ENCODE data around the gene ZNF787. TPM values are rescaled to one million over a fixed set of nuclear protein-coding genes. Genes with fewer than 3 reads are reported as not detected.

Gene ZNF787
- total and polyA plus RNA-seq, 2 donors (not counting 3 experiments of a cell fraction or from before 2014, with no cell fraction given), result 11.6 to 32.7 TPM

DNA sequence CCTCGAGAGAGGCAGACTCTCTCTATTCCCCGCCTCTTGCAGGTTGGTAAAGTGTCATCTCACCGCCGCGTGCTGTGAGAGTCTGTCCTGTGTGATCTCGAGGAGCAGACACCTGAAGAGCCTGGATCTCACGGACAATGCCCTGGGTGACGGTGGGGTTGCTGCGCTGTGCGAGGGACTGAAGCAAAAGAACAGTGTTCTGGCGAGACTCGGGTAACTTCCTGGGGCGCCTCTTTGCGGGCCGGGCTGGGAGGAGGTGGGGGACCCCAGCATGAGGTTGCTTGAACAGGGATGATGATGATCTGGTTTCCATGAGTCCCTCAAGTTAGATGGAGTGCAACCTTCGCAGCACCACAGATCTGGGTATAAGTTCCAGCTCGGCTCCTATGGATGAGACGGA lies 67.5 kb downstream of the ZNF787 start:
- Histone ChIP-seq H3K27ac (ENCODE audit: insufficient read depth, low read depth, low read length) (no peak overlapping the region), H3K79me2 (ENCODE audit: control insufficient read depth, insufficient read depth, low read length) (no peaks in the 10 kb centered on the region), H3K36me3 (ENCODE audit: control insufficient read depth in 2 of 2, extremely low read depth in 1 of 2, insufficient read depth in 2 of 2, low read length in 2 of 2) (no peaks in the 10 kb centered on the region), H3K4me3 (replicated peaks in 1 of 3; ENCODE audit: insufficient read depth in 1 of 3, low read depth in 1 of 3, low read length in 3 of 3) (no peak overlapping the region), H3K4me1 (ENCODE audit: control insufficient read depth, extremely low read depth, insufficient read depth, low read length) (no peaks in the 10 kb centered on the region), H3K9ac (replicated peaks; ENCODE audit: extremely low read depth, insufficient read depth, low read length) (no peak overlapping the region), H2AFZ (ENCODE audit: low read depth, low read length) (no peak overlapping the region), H3K4me2 (ENCODE audit: insufficient read depth, low read length) (no peak overlapping the region), H4K20me1 (replicated peaks; ENCODE audit: control insufficient read depth, extremely low read depth, insufficient read depth, low read length) (no peaks in the 10 kb centered on the region), H3K9me3 (replicated peaks; ENCODE audit: control insufficient read depth, insufficient read depth, low read length) (no peaks in the 10 kb centered on the region), H3K9me1 (replicated peaks; ENCODE audit: control insufficient read depth, extremely low read depth, insufficient read depth, low read length) (no peaks in the 10 kb centered on the region), H3K27me3 (ENCODE audit: control insufficient read depth in 2 of 2, insufficient read depth in 2 of 2, low read length in 2 of 2) (no peaks in the 10 kb centered on the region)
- POLR2A ChIA-PET, result no interaction called here
- intact Hi-C loops (cut with micrococcal nuclease), result no loop called here
- FAIRE-seq (no peak), DNase-seq (ENCODE audit: low read depth, low spot score) (no peak)
- BruUV-seq (replicated peaks), result no TSS peak
- no peak for TF ChIP-seq POLR2A (IDR thresholded peaks at IDR 0.05; ENCODE audit: low read depth, low read length)
- TF ChIP-seq FOS (IDR thresholded peaks at IDR 0.05; ENCODE audit: borderline replicate concordance, insufficient read depth, low read length), result no peak
- TF ChIP-seq CTCF (IDR thresholded peaks at IDR 0.05; ENCODE audit: extremely low read depth in 1 of 2, insufficient read depth in 1 of 2, low read depth in 1 of 2, low read length in 2 of 2), result no peak
- TF ChIP-seq GATA2 (IDR thresholded peaks at IDR 0.05; ENCODE audit: insufficient read depth, insufficient read length, low read depth, low read length), result no peak
- no peak for TF ChIP-seq MYC (IDR thresholded peaks at IDR 0.05; ENCODE audit: low read depth, low read length)
- TF ChIP-seq EZH2 (IDR thresholded peaks at IDR 0.05; ENCODE audit: borderline replicate concordance, low read depth, low read length, severe bottlenecking), result no peak
- TF ChIP-seq JUN (IDR thresholded peaks at IDR 0.05; ENCODE audit: borderline replicate concordance, insufficient read depth, insufficient read length, low read depth), result no peak
- CTCF ChIA-PET, result interaction anchor here (0.8 kb wide), 1 partner anchor 12 kb away, joined by 4 read pairs; no protein-coding TSS in a partner anchor
- dilution Hi-C loops (cut with MboI; ENCODE audit: extremely low pct_ligation_motif_present, low sequenced_read_pairs), result no loop called here

Small RNA genes within 50 kb of the gene (small RNA-seq; reads per million reads assigned to genes)
- gene AC024580.2 (ENCODE audit: insufficient read depth, insufficient read length, low read depth, low replicate concordance) (not detected), gene RF00019 (ENCODE audit: insufficient read depth, insufficient read length, low read depth, low replicate concordance) (not detected)

Other genes starting within 250 kb of the ZNF787 start
- gene NLRP13, start 189.0 kb downstream of the ZNF787 start, total RNA-seq, result not detected in 2 replicates
- gene NLRP13, start 189.0 kb downstream of the ZNF787 start, polyA plus RNA-seq, result not detected in 2 replicates
- gene NLRP8, start 173.5 kb downstream of the ZNF787 start, total RNA-seq, result not detected in 2 replicates
- gene NLRP8, start 173.5 kb downstream of the ZNF787 start, polyA plus RNA-seq, result not detected in 2 replicates
- gene NLRP5, start 134.5 kb downstream of the ZNF787 start, total RNA-seq, result not detected in 2 replicates
- not detected in 2 replicates for gene NLRP5, start 134.5 kb downstream of the ZNF787 start, polyA plus RNA-seq
- gene ZNF444, start 20.0 kb upstream of the ZNF787 start, total RNA-seq, result 37.1 and 37.2 TPM in 2 replicates
- 41.7 and 45.6 TPM in 2 replicates for gene ZNF444, start 20.0 kb upstream of the ZNF787 start, polyA plus RNA-seq
- gene GALP, start 54.7 kb upstream of the ZNF787 start, total RNA-seq, result not detected in 2 replicates
- not detected in 2 replicates for gene GALP, start 54.7 kb upstream of the ZNF787 start, polyA plus RNA-seq
- not detected in 2 replicates for gene ZSCAN5B, start 76.5 kb upstream of the ZNF787 start, total RNA-seq
- gene ZSCAN5B, start 76.5 kb upstream of the ZNF787 start, polyA plus RNA-seq, result 0.07 TPM in 1 of 2 replicates, not detected in the other
- gene ZSCAN5C, start 81.0 kb upstream of the ZNF787 start, total RNA-seq, result not detected in 2 replicates
- gene ZSCAN5C, start 81.0 kb upstream of the ZNF787 start, polyA plus RNA-seq, result not detected in 2 replicates
- 0.65 TPM in 1 of 2 replicates, not detected in the other for gene EDDM13, start 151.5 kb upstream of the ZNF787 start, total RNA-seq
- gene EDDM13, start 151.5 kb upstream of the ZNF787 start, polyA plus RNA-seq, result 0.51 and 1.2 TPM in 2 replicates
- 12.0 and 12.2 TPM in 2 replicates for gene ZSCAN5A, start 193.5 kb upstream of the ZNF787 start, total RNA-seq
- 5.1 and 9.9 TPM in 2 replicates for gene ZSCAN5A, start 193.5 kb upstream of the ZNF787 start, polyA plus RNA-seq

All from endothelial cell of umbilical vein (primary cell).